K562 (cell line): ENCODE data around the gene RARA. TPM values are rescaled to one million over a fixed set of nuclear protein-coding genes. Genes with fewer than 3 reads are reported as not detected.
A peak's percentile ranks its signal among the peaks of the same experiment; 100 is the strongest.

Source experiments
- ETV1 ChIP-seq: fragments of 450-650 bp; conservative IDR thresholded peaks from 2 replicates; pipeline ENCODE4 v1.6.1; 2016; ENCODE audit warnings: missing genetic modification characterization, control low read depth, low read depth, missing compliant biosample characterization
- FOSL1 ChIP-seq: fragments of 200-800 bp; sonication (Bioruptor generic); conservative IDR thresholded peaks from 2 replicates; pipeline ENCODE4 v1.6.1; 2016; ENCODE audit warnings: missing genetic modification characterization, missing compliant biosample characterization
- GTF2E2 ChIP-seq: fragments of 200-800 bp; sonication (Bioruptor generic); IDR thresholded peaks from 2 replicates; pipeline ENCODE4 v1.6.1; 2016; ENCODE audit warnings: missing genetic modification characterization, missing compliant biosample characterization
- HDAC6 ChIP-seq: IDR thresholded peaks from 2 replicates; pipeline ENCODE4 v1.6.1; 2012; ENCODE audit warnings: low read depth, mild to moderate bottlenecking, control low read depth, inconsistent platforms, low read length, moderate library complexity
- MYC ChIP-seq, 2 experiments: fragments of 250-450 bp in 1 of 2; sonication (Bioruptor Pico) in 1 of 2; IDR thresholded peaks; 2 replicates each; pipeline versions ENCODE4 v1.5.1 to v1.6.1; 2012 to 2021; ENCODE audit warnings: low read depth in 2 of 2, borderline replicate concordance in 1 of 2, improper control_type of control experiment in 1 of 2, low read length in 1 of 2, mild to moderate bottlenecking in 1 of 2, moderate library complexity in 1 of 2
- NFRKB ChIP-seq: fragments of 450-650 bp; IDR thresholded peaks from 2 replicates; pipeline ENCODE4 v1.6.1; 2016; ENCODE audit warnings: low read depth
- NRF1 ChIP-seq, 2 experiments: fragments of 450-650 bp; IDR thresholded peaks in 1 of 2; conservative IDR thresholded peaks in 1 of 2; 2 replicates each; pipeline ENCODE4 v1.6.1; 2014; ENCODE audit warnings: mild to moderate bottlenecking in 2 of 2
- ZNF699 ChIP-seq: fragments of 250-450 bp; sonication (Bioruptor Pico); IDR thresholded peaks from 2 replicates; pipeline ENCODE4 v1.8.0; 2021; ENCODE audit warnings: mild to moderate bottlenecking, moderate library complexity; ENCODE audit not compliant: insufficient replicate concordance
- polyA plus RNA-seq, 8 experiments: library from polyadenylated mRNA; depleted of rRNA in 4 of 8; stranded (reverse) in 5 of 8; unstranded in 3 of 8; fragments of >200 nt; fragmentation: Nextera tagmentation in 2 of 8; fragmentation: Illumina TruSeq in 1 of 8; extraction: Ambion mirVana in 2 of 8; extraction: Trizol in 1 of 8; gene quantifications; 2 replicates each; pipeline versions ENCODE4 v1.2.1 to v1.2.3, GENCODE V29; 2011 to 2014; ENCODE audit warnings: inconsistent platforms in 1 of 8, missing spikeins in 1 of 8
- total RNA-seq, 7 experiments: library from RNA; depleted of rRNA in 6 of 7; stranded (reverse); fragments of >200 nt in 6 of 7; fragmentation: Illumina TruSeq in 2 of 7; extraction: Trizol in 2 of 7; gene quantifications; 2 replicates each; pipeline versions ENCODE4 v1.2.1 to v1.2.3, GENCODE V29; 2011 to 2021; ENCODE audit warnings: low replicate concordance in 1 of 7
- TF ChIP-seq, protein P1 (sequence below): sonication (generic); formaldehyde crosslinking; IDR thresholded peaks from 2 replicates; pipeline ENCODE4 v1.8.1; 2022; ENCODE audit warnings: missing genetic modification reagents
- TF ChIP-seq, protein P2 (sequence below): sonication (generic); formaldehyde crosslinking; IDR thresholded peaks from 2 replicates; pipeline ENCODE4 v1.8.0; 2023; ENCODE audit warnings: mild to moderate bottlenecking, missing genetic modification reagents
- TF ChIP-seq, protein P3 (sequence below): fragments of 450-650 bp; formaldehyde crosslinking; IDR thresholded peaks from 2 replicates; pipeline ENCODE4 v1.4.0; 2020; ENCODE audit warnings: mild to moderate bottlenecking, moderate library complexity
- TF ChIP-seq, protein P4 (sequence below): fragments of 250-450 bp; sonication (Bioruptor Pico); IDR thresholded peaks from 2 replicates; pipeline ENCODE4 v1.8.0; 2022; ENCODE audit warnings: inconsistent platforms
- TF ChIP-seq, protein P5 (sequence below), 3 experiments: IDR thresholded peaks in 2 of 3; conservative IDR thresholded peaks in 1 of 3; 2 replicates each; pipeline ENCODE4 v1.5.1; 2011 to 2012; ENCODE audit warnings: low read length in 3 of 3, mild to moderate bottlenecking in 3 of 3, control low read depth in 2 of 3, improper control_type of control experiment in 1 of 3, inconsistent platforms in 1 of 3, low read depth in 1 of 3, mixed read lengths in 1 of 3, moderate library complexity in 1 of 3; ENCODE audit not compliant: insufficient read depth in 2 of 3
- TF ChIP-seq, protein P6 (sequence below): fragments of 250-450 bp; sonication (Bioruptor Pico); IDR thresholded peaks from 2 replicates; pipeline ENCODE4 v1.4.0; 2020; ENCODE audit warnings: mild to moderate bottlenecking, moderate library complexity

Gene RARA
- total and polyA plus RNA-seq, 9 of the 15 experiments (the other 6 are each of a cell fraction or from before 2014, with no cell fraction given), result 0.10 to 28.0 (median 7.9) TPM

DNA sequence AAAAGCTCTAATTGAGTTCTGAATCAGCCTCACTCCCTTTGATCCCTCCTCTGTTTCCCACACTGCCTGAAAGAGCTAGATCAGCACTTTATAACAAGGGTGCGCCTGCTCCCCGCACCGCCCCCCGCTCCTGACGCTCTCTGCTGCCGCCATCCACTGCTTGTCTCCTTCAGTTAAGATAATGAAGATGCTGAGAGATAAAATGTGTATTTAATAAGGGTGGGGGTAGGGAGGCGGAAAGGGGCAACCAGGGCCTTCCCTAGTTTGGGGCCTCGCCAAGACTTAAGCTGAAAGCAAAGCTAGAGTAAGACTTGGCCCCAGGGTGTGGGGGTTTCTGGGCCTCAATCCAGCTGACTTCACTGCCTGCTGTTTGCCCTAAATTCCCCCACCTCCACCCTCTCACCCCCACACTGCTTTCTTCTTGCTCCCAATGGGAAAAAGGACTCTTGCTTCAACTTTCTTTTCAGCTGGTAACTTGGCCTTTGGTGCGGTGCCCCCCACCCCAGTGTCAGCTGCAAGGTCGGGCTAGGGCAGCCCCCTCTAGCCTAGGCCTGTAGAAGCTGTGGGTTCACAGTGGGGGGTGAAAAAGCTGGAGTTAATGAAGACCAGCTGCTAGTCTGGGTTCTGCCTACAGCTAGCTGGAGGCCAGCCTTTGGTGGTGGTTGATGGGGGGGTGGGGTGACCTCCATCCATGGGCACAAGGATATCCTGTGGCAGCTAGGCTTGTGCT lies 1.8 kb upstream of the RARA start (continued):
- TF ChIP-seq, protein P1, sequence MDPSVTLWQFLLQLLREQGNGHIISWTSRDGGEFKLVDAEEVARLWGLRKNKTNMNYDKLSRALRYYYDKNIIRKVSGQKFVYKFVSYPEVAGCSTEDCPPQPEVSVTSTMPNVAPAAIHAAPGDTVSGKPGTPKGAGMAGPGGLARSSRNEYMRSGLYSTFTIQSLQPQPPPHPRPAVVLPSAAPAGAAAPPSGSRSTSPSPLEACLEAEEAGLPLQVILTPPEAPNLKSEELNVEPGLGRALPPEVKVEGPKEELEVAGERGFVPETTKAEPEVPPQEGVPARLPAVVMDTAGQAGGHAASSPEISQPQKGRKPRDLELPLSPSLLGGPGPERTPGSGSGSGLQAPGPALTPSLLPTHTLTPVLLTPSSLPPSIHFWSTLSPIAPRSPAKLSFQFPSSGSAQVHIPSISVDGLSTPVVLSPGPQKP (CRISPR knock-in tag), result no peak
- TF ChIP-seq, protein P2, sequence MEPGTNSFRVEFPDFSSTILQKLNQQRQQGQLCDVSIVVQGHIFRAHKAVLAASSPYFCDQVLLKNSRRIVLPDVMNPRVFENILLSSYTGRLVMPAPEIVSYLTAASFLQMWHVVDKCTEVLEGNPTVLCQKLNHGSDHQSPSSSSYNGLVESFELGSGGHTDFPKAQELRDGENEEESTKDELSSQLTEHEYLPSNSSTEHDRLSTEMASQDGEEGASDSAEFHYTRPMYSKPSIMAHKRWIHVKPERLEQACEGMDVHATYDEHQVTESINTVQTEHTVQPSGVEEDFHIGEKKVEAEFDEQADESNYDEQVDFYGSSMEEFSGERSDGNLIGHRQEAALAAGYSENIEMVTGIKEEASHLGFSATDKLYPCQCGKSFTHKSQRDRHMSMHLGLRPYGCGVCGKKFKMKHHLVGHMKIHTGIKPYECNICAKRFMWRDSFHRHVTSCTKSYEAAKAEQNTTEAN (CRISPR knock-in tag), result no peak
- TF ChIP-seq NFRKB (0 out of 2 replicates have a peak, but pooled peaks have one; percentile 31), ETV1 (tag) (no peak), HDAC6 (no peak), MYC (IDR thresholded peaks at IDR 0.05; ENCODE audit: low read depth, low read length) (no peak), MYC (CRISPR knock-in tag; IDR thresholded peaks at IDR 0.05; ENCODE audit: borderline replicate concordance, low read depth) (no peak), FOSL1 (tag) (no peak), GTF2E2 (tag) (no peak), ZNF699 (CRISPR knock-in tag) (no peak), NRF1 (conservative IDR thresholded peaks at IDR 0.05 in 1 of 2, IDR thresholded peaks at IDR 0.05 in 1 of 2) (peak; percentile 69 to 72)
- TF ChIP-seq, protein P3, sequence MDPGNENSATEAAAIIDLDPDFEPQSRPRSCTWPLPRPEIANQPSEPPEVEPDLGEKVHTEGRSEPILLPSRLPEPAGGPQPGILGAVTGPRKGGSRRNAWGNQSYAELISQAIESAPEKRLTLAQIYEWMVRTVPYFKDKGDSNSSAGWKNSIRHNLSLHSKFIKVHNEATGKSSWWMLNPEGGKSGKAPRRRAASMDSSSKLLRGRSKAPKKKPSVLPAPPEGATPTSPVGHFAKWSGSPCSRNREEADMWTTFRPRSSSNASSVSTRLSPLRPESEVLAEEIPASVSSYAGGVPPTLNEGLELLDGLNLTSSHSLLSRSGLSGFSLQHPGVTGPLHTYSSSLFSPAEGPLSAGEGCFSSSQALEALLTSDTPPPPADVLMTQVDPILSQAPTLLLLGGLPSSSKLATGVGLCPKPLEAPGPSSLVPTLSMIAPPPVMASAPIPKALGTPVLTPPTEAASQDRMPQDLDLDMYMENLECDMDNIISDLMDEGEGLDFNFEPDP (CRISPR knock-in tag), result no peak
- TF ChIP-seq, protein P4, sequence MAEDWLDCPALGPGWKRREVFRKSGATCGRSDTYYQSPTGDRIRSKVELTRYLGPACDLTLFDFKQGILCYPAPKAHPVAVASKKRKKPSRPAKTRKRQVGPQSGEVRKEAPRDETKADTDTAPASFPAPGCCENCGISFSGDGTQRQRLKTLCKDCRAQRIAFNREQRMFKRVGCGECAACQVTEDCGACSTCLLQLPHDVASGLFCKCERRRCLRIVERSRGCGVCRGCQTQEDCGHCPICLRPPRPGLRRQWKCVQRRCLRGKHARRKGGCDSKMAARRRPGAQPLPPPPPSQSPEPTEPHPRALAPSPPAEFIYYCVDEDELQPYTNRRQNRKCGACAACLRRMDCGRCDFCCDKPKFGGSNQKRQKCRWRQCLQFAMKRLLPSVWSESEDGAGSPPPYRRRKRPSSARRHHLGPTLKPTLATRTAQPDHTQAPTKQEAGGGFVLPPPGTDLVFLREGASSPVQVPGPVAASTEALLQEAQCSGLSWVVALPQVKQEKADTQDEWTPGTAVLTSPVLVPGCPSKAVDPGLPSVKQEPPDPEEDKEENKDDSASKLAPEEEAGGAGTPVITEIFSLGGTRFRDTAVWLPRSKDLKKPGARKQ (CRISPR knock-in tag), result no peak
- TF ChIP-seq, protein P5, sequence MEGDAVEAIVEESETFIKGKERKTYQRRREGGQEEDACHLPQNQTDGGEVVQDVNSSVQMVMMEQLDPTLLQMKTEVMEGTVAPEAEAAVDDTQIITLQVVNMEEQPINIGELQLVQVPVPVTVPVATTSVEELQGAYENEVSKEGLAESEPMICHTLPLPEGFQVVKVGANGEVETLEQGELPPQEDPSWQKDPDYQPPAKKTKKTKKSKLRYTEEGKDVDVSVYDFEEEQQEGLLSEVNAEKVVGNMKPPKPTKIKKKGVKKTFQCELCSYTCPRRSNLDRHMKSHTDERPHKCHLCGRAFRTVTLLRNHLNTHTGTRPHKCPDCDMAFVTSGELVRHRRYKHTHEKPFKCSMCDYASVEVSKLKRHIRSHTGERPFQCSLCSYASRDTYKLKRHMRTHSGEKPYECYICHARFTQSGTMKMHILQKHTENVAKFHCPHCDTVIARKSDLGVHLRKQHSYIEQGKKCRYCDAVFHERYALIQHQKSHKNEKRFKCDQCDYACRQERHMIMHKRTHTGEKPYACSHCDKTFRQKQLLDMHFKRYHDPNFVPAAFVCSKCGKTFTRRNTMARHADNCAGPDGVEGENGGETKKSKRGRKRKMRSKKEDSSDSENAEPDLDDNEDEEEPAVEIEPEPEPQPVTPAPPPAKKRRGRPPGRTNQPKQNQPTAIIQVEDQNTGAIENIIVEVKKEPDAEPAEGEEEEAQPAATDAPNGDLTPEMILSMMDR (IDR thresholded peaks at IDR 0.05 in 2 of 3, conservative IDR thresholded peaks at IDR 0.05 in 1 of 3; ENCODE audit: insufficient read depth in 2 of 3, low read depth in 1 of 3, low read length in 3 of 3), result no peak
- TF ChIP-seq, protein P6, sequence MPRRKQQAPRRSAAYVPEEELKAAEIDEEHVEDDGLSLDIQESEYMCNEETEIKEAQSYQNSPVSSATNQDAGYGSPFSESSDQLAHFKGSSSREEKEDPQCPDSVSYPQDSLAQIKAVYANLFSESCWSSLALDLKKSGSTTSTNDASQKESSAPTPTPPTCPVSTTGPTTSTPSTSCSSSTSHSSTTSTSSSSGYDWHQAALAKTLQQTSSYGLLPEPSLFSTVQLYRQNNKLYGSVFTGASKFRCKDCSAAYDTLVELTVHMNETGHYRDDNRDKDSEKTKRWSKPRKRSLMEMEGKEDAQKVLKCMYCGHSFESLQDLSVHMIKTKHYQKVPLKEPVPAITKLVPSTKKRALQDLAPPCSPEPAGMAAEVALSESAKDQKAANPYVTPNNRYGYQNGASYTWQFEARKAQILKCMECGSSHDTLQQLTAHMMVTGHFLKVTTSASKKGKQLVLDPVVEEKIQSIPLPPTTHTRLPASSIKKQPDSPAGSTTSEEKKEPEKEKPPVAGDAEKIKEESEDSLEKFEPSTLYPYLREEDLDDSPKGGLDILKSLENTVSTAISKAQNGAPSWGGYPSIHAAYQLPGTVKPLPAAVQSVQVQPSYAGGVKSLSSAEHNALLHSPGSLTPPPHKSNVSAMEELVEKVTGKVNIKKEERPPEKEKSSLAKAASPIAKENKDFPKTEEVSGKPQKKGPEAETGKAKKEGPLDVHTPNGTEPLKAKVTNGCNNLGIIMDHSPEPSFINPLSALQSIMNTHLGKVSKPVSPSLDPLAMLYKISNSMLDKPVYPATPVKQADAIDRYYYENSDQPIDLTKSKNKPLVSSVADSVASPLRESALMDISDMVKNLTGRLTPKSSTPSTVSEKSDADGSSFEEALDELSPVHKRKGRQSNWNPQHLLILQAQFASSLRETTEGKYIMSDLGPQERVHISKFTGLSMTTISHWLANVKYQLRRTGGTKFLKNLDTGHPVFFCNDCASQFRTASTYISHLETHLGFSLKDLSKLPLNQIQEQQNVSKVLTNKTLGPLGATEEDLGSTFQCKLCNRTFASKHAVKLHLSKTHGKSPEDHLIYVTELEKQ (CRISPR knock-in tag), result no peak
